Measurements from ENCODE around the gene MYO1F. TPM values are rescaled to one million over a fixed set of nuclear protein-coding genes. Genes with fewer than 3 reads are reported as not detected.

The MYO1F gene
- total and polyA plus RNA-seq, 2 of the 13 experiments (the other 11 are each of a cell fraction or from before 2014, with no cell fraction given), result 0.09 to 0.13 TPM

GRCh38 chr19:8593931-8594330, 16.7 kb upstream of the MYO1F start:
- Histone ChIP-seq H3K9ac (ENCODE audit: insufficient read depth, low read depth, low read length) (no peak overlapping the region), H4K20me1 (ENCODE audit: insufficient read depth, low read length) (no peaks in the 10 kb centered on the region), H3K27me3 (ENCODE audit: control insufficient read depth in 1 of 2, insufficient read depth in 2 of 2, low read length in 2 of 2) (peaks cover 2 to 3% of the 10 kb centered on the region in 2 experiments; a peak in 1 of 5 replicates), H3K4me2 (ENCODE audit: low read depth, low read length) (no peak overlapping the region), H3K9me3 (ENCODE audit: low read length) (peaks cover 12% of the 10 kb centered on the region), H3K4me1 (ENCODE audit: insufficient read depth, low read length) (no peaks in the 10 kb centered on the region), H3K27ac (ENCODE audit: extremely low read length, insufficient read depth, low read length) (no peak overlapping the region), H2AFZ (ENCODE audit: low read length) (no peak overlapping the region), H3K79me2 (ENCODE audit: insufficient read depth, low read length) (no peaks in the 10 kb centered on the region), H3K4me3 (replicated peaks in 1 of 3; ENCODE audit: insufficient read depth in 1 of 3, low read depth in 2 of 3, low read length in 3 of 3) (no peak overlapping the region), H3K36me3 (replicated peaks in 1 of 2; ENCODE audit: control insufficient read depth in 1 of 2, insufficient read depth in 2 of 2, low read length in 2 of 2) (no peaks in the 10 kb centered on the region)
- no peak for DNase-seq (ENCODE audit: low spot score)
- intact Hi-C loops (cut with micrococcal nuclease; ENCODE audit: unreplicated experiment), result no loop called here
- in situ Hi-C loops (cut with HindIII; ENCODE audit: extremely low pct_ligation_motif_present, low pct_unique_long_range_greater_than_20kb), result no loop called here
- FAIRE-seq, result no peak
- ATAC-seq, result no peak
- BruUV-seq (replicated peaks), result no TSS peak
- CTCF ChIA-PET (ENCODE audit: low intra/inter-chr PET ratio, low total read pairs), result no interaction called here
- WGBS (ENCODE audit: low lambda C conversion rate), result 98% methylated on average over 2 of the region's 2 CpGs
- POLR2A ChIA-PET, result no interaction called here
- TF ChIP-seq HCFC1 (IDR thresholded peaks at IDR 0.05; ENCODE audit: low read depth, low read length) (no peak), IRF9 (CRISPR knock-in tag; IDR thresholded peaks at IDR 0.05; ENCODE audit: borderline replicate concordance) (no peak), HBP1 (CRISPR knock-in tag; IDR thresholded peaks at IDR 0.05; ENCODE audit: low read depth) (no peak), GLI4 (CRISPR knock-in tag; IDR thresholded peaks at IDR 0.05; ENCODE audit: borderline replicate concordance) (no peak), SOX6 (IDR thresholded peaks at IDR 0.05) (no peak), SOX6 (CRISPR knock-in tag; IDR thresholded peaks at IDR 0.05) (no peak), FOSL1 (CRISPR knock-in tag; IDR thresholded peaks at IDR 0.05; ENCODE audit: borderline replicate concordance) (no peak), ZFP82 (CRISPR knock-in tag; IDR thresholded peaks at IDR 0.05; ENCODE audit: borderline replicate concordance) (no peak), NFIC (IDR thresholded peaks at IDR 0.05; ENCODE audit: low read length) (no peak), NCOA2 (CRISPR knock-in tag; IDR thresholded peaks at IDR 0.05) (no peak), NCOA1 (CRISPR knock-in tag; IDR thresholded peaks at IDR 0.05) (no peak), CBFB (CRISPR knock-in tag; IDR thresholded peaks at IDR 0.05) (no peak), ZHX2 (IDR thresholded peaks at IDR 0.05; ENCODE audit: low read depth) (no peak), ZHX2 (CRISPR knock-in tag; IDR thresholded peaks at IDR 0.05; ENCODE audit: borderline replicate concordance) (no peak), CBX2 (IDR thresholded peaks at IDR 0.05; ENCODE audit: low read depth, low read length) (no peak), CBX2 (CRISPR knock-in tag; IDR thresholded peaks at IDR 0.05; ENCODE audit: low read depth) (no peak), SMAD3 (CRISPR knock-in tag; IDR thresholded peaks at IDR 0.05) (no peak), RARA (CRISPR knock-in tag; IDR thresholded peaks at IDR 0.05) (no peak), IRX3 (CRISPR knock-in tag; IDR thresholded peaks at IDR 0.05; ENCODE audit: borderline replicate concordance, low read depth) (no peak)

All from HepG2 (cell line).